Kidney epithelial cell (primary cell): ENCODE measurements around the gene OGFOD2. TPM values are rescaled to one million over a fixed set of nuclear protein-coding genes. Genes with fewer than 3 reads are reported as not detected.

ENCODE experiments used
- DNase-seq: peaks from one replicate; pipeline ENCODE4 v3.0.0-alpha.2; 2010; ENCODE audit warnings: low read depth
- H3K27me3 ChIP-seq: 2 replicates; pipeline ENCODE4 v1.6.0; 2011; ENCODE audit warnings: low read length; ENCODE audit not compliant: control insufficient read depth, insufficient read depth
- H3K36me3 ChIP-seq: 2 replicates; pipeline ENCODE4 v1.5.1; 2011; ENCODE audit warnings: low read length; ENCODE audit not compliant: control insufficient read depth, insufficient read depth
- H3K4me3 ChIP-seq: 2 replicates; pipeline ENCODE4 v1.5.1; 2011; ENCODE audit warnings: low read depth, mild to moderate bottlenecking, control low read depth, low read length
- total RNA-seq: library from RNA; depleted of rRNA; stranded (reverse); fragments of >200 nt; gene quantifications from 2 replicates; pipeline ENCODE4 v1.2.3, GENCODE V29; 2015
- TF ChIP-seq, protein P1 (sequence below): IDR thresholded peaks from 2 replicates; pipeline ENCODE4 v1.5.1; 2011; ENCODE audit warnings: mild to moderate bottlenecking, moderate library complexity, low read length, control low read depth, inconsistent platforms; ENCODE audit not compliant: insufficient read depth, poor library complexity, severe bottlenecking

OGFOD2 gene
- total RNA-seq, 1 donor from 2014 or later: 13.0 TPM

DNA sequence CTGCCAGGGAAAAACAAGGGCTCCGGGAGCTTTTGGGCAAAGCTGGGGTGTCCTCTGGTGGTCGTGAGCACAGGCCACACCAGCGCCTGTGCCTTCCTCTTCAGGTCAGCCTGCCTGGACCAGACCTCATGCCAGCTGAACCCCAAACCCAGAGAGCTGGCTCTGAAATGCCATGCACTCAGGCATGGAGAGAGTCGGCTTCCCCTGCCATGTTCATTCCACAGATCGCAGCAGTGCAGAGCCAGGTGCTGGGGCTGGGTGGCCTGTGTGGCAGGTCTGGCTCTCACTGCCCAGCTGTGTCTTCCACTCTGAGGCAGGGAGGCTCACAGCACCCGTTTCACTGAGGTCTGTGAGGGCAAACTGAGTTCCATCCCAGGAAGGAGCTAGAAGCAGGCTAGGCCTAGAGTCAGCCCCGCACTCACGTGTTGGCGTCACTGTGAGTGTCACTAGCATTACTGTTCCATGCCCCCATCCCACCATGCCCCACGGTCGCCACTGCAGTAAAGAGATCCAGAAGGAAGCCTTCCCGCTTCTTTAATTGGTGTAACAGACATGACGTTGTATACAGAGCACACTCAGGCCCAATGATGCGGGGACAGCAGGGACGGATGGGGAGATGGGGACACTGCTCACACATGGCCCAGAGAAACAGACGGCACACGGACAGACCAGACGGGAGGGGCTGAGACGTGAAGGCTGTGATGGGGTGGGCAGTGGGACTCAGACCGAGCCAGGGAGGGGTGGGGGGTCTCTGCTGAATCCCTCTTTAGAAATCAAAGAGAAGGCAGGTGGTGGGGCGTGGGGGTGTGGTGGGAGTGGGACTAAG, 8.1 kb downstream of the OGFOD2 start:
- no peaks in the 10 kb centered on the region for H3K36me3 ChIP-seq
- no peak overlapping the region for H3K4me3 ChIP-seq
- DNase-seq: no peak
- TF ChIP-seq, protein P1, sequence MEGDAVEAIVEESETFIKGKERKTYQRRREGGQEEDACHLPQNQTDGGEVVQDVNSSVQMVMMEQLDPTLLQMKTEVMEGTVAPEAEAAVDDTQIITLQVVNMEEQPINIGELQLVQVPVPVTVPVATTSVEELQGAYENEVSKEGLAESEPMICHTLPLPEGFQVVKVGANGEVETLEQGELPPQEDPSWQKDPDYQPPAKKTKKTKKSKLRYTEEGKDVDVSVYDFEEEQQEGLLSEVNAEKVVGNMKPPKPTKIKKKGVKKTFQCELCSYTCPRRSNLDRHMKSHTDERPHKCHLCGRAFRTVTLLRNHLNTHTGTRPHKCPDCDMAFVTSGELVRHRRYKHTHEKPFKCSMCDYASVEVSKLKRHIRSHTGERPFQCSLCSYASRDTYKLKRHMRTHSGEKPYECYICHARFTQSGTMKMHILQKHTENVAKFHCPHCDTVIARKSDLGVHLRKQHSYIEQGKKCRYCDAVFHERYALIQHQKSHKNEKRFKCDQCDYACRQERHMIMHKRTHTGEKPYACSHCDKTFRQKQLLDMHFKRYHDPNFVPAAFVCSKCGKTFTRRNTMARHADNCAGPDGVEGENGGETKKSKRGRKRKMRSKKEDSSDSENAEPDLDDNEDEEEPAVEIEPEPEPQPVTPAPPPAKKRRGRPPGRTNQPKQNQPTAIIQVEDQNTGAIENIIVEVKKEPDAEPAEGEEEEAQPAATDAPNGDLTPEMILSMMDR: no peak
- no peaks in the 10 kb centered on the region for H3K27me3 ChIP-seq

- DNase-seq: no peak
- Histone ChIP-seq H3K4me3 (no peak overlapping the region), H3K36me3 (no peaks in the 10 kb centered on the region), H3K27me3 (no peaks in the 10 kb centered on the region)
- TF ChIP-seq, protein P1: no peak
Observed at GRCh38 chr12:122983789-122984515, 8.9 kb downstream of the OGFOD2 start.

GRCh38 chr12:122984612-122985337, 9.7 kb downstream of the OGFOD2 start:
- TF ChIP-seq, protein P1: no peak
- DNase-seq: no peak

DNA sequence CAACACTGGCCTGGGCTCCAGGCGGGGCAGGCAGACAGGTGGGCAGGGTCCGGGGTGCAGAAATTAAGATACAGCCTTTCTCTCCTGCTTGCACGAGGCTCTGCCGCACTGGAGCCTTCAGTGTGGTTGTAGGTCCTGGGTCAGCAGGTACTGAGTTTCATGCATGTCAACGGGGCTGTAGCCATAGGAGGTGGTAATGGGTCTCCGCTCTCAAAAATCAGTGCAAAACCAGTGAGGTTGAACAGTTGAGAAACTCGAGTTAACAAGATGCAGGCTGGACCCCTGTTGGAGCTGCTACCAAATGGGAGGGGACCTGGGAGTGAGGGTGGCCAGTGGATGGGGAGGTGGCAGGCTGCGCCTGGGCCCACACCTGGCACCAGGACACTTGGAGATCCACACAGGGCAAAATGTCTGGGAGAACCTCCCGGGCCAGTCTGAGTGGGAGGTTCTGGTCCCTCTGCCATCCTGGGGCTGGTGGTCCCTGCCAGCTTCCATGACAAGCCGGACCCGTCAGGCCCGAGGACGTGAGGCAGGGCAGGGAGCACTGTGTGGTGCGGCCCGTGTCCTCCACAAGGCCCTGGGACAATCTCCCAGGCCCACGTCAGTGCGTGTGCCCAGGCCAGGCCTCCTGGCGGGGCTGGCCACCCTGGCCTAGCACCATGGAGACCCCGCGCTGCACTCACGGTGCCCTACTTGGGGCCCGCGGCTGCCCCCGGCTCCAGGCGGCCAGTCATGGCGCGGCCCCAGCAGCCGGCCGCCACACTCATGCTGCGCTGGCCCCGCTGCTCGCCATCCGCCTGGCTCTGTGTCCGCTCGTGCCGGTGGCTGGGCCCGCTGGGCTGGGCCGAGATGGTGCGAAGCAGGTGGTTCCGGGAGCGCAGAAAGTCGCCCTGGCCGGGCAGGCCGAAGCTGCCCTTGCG, 10.6 kb downstream of the OGFOD2 start:
- no peaks in the 10 kb centered on the region for H3K36me3 ChIP-seq
- TF ChIP-seq, protein P1: no peak
- no peaks in the 10 kb centered on the region for H3K27me3 ChIP-seq
- no peak for DNase-seq
- no peak overlapping the region for H3K4me3 ChIP-seq

More at GRCh38 chr12:122984612-122985337, 9.7 kb downstream of the OGFOD2 start:
- Histone ChIP-seq H3K27me3 (no peaks in the 10 kb centered on the region), H3K4me3 (no peak overlapping the region), H3K36me3 (no peaks in the 10 kb centered on the region)

DNA sequence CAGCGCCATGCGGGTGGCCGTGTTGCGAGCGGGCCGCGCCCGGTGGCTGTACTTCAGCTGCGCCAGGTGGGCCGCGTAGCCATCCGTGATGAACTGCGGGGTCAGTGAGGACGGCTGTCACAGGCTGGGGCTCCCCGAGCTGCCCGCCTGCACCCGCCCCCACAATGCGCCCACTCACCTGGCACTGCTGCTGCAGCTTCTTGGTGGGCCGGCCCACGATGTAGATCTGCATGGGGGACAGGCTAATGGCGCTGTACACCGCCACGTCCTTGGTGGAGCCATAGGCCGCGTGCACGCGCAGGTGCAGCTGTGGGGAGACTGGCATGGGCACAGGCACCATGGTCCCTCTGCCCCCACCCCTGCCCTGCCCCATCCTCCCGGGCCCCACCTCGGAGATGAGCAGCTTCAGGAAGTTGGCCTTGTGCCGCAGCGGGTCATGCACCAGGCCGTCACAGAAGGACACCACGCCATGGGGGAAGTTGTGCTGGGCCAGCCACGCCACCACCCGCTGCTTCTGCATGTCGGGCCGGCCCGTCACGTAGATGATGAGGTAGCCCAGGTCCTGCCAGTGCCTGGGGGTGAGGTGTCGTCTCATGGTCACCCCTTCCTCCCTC, 11.3 kb downstream of the OGFOD2 start:
- Histone ChIP-seq H3K4me3 (no peak overlapping the region), H3K27me3 (no peaks in the 10 kb centered on the region), H3K36me3 (no peaks in the 10 kb centered on the region)
- DNase-seq: no peak
- TF ChIP-seq, protein P1: no peak
